Stimulated activated naive CD4-positive, alpha-beta T cell (primary cell): ENCODE measurements around the gene NBAS.
"Not testable (repeated sequence)": the region's sequence is repeated elsewhere in the genome, so short reads cannot be mapped to it uniquely, and the experiment has no call there.

Experiments used
- DNase-seq, 6 experiments: peaks; one replicate each; lab custom pipeline; 2025; lab: John Stamatoyannopoulos, UW

NBAS gene

DNA sequence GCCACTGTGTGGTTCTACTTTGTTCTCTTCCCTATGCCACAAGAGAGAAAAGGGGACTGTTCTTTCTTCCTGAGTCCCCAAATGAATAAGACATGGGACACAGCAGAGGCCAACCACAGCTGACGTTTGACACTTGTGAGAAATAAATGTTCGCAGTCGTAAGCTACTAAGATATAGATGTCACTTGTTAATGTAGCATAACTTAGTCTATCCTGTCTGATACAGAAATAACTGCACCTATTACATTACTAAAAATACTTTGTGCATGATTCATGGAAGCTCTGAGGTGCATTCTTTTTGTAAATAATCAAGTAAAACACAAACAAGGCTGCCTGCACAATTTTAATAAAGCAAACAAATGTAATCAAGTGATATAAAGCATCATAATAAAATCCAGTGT, 148.8 kb downstream of the NBAS start:
- no peak for DNase-seq

DNA sequence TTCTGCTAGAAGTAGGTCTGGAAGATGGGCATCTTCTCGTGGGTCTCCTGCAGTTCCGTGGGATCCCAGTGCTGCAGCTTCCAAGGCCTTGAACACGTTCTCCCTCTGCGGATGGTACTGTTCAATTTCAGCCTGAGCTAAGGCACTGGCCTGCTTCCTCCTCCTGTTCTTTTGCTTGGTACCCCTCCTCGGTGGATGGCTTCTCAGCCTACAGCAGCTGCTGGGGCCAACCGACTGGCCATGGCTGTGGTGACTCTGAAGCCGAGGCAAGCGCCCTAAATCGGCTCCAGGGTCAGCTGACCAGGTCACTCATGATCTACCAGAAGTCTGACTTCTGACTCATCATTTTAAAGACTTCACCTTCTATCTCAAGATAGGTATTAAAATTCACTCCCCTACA, 150.2 kb downstream of the NBAS start:
- DNase-seq = no peak

DNA sequence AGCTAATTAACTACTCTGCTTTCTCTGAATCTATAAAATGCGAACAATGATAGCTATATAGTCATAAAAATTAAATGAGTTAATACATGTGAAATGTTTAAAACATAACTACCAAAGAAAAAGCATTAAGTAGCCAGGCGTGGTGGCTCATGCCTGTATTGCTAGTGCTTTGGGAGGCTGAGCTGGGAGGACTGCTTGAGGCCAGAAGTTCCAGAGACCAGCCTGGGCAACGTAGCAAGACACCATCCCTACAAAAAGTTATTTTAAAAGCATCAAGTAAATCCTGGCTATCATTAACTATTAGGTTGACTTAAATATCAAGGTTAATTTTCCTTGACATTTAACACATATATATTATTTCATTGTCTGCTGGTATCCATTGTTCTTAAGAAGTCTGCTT, 152.4 kb downstream of the NBAS start:
- no peak for DNase-seq

DNA sequence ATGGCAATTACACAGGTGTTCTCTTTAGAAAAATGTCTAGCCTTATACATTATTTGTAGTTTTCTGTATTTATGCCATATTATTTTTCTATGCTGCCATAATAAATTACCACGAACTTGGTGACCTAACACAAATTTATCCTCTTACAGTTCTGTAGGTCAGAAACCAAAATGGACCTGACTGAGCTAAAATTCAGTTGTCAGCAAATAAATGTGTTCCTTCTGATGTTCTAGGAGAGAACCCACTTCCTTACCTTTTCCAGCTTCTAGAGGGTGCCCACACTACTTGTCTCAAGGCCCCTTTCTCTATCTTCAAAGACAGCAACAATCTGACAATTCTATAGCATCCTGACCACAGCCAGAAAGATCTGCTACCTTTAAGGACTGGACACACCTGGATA, 153.5 kb downstream of the NBAS start:
- DNase-seq = no peak

DNA sequence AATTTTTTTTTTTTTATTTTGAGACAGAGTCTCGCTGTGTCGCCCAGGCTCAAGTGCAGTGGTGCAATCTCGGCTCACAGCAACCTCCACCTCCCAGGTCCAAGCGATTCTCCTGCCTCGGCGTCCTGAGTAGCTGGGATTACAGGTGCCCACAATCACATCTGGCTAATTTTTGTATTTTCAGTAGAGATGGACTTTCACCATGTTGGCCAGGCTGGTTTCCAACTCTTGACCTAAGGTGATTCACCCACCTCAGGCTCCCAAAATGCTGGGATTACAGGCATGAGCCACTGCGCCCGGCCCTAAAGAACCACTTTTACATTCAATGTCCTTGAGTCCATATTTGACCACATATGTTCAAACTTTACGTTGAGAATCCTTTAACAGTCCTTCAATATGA, 156.6 kb downstream of the NBAS start:
- not testable (repeated sequence) for DNase-seq

DNA sequence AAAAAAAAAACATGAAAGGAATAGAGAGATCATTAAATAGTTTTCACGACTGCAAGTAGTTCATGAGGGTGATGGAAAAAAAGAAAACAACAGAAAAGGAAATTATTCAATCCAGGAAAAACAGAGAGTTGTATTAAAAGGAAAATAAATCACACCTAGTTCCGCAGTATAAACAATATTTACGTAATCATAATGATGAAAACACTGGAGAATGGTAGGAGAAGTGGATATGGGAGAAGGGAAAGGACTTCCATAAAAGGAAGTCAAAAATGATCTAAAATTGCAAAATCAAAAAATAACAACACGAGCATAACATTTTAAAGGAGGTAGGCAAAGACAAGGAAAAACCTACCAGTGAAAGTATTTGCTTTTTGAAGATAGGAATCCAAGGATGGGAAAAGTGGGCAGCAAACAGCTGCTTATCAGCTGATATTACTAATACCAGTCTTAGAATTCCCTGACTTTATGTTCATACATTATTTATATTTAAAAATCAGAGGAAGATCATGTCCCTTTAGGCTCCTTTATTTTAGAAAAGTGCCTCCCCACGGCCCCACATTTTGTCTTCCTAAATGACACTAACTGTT, 160.8 kb downstream of the NBAS start:
- no peak for DNase-seq

DNA sequence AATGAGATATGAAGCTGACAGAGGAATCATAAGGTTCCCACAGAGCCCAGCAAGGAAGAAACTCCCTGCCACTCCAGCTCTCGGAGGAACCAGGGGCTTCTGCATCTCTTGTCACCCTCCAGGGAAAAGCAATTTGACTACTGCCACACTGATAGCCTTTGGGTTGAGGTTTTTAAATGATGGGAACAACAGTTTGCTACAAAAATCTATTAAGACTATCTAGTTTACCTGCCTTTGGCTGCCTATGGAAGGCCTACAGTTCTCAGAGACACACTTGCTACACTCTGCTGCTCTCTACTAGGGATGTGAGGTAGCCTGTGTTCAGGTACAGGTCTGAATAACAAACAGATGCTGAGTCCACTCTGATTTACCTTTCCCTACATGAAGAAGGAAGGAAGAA, 161.9 kb downstream of the NBAS start:
- DNase-seq = no peak

DNA sequence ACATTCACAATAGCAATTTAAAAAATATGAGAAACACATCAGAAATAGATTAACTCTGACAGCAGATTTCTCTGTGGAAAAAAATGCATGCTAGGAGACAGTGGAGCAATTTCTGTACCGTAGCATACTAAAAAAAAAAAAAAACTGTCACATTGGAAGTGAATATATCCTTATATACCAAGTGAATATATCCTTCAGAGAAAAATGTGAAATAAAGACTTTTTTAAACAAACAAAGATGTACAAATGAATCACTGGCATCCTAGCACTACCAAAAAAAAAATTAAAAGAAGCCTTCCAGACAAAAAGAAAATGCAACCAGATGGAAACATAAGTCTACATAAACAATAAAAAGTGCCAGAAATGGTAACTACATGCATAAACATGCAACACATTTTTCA, 169.4 kb downstream of the NBAS start:
- no peak for DNase-seq

DNA sequence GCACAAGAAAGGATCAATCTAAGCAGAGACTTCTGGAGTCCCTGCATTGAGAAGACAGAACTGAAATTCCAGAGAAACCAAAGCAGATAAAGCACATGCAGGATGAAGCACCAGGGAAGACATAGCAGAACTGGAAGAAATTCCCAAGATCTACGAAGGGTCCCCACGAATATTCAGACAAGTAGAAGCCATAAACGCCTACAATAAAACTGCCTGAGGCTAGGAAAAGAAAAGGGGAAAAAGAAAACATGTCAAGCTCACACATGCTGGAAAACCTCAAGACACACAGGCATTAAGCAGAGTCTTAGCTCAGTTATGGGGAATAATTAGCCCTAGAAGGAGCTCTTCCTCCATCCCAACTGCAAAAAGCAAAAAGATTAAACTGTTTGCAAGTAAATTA, 171.2 kb downstream of the NBAS start:
- DNase-seq = no peak

DNA sequence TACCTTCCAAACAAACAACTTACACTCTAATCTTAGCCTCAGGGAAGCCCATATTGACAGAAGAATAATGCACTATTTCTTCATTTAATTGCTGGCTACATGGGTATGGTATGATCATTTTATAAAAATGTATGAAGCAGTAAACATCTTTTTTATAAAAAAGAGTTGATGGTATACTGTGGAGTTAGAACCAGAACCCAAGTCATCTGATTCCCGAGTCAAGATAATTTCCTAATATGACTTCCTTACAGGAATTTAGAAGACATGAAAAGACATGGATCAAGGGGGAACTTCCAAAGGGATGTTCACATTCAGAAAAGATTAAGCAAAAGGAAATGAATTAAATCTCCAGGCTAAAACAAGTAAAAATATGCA, 171.8 kb downstream of the NBAS start:
- no peak for DNase-seq

DNA sequence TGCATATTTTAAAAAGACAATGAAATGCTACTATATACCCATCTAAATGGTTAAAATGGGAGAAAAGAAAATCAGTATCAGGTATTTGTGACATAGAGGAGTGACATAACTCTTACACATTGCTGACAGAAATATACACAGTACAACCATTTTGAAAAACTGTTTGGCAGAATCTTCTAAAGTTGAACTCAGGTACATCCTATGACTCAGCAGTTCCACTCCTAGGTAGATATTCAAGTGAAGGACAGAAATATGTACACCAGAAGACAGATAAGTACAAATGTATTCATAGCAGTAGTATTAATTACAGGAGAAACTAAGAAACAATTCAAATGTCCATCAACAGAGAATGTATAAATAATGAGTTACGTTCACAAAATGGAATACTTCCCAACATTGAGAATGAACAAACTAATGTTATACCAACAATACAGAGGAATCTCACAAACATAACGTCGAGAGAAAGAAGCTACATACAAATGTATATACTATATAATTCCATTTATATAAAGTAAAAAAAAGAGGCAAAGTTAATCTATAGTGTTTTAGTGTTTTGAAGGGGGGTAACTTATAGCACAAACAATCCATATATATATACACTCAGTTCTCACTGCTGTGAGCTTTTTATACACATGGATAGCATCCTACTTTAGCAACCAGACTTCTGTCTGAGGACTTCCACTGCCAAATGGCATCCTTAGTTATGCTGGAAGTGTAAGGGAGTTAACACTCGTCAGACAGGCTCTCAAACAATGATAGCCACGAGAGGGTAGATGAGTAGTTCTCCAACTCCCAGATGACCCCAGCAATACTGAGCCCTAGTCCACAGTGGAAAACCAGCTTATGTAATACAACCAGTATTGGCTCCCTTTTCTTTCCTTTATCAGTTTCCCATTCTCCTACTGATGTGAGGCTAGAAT, 172.5 kb downstream of the NBAS start:
- DNase-seq = no peak

DNA sequence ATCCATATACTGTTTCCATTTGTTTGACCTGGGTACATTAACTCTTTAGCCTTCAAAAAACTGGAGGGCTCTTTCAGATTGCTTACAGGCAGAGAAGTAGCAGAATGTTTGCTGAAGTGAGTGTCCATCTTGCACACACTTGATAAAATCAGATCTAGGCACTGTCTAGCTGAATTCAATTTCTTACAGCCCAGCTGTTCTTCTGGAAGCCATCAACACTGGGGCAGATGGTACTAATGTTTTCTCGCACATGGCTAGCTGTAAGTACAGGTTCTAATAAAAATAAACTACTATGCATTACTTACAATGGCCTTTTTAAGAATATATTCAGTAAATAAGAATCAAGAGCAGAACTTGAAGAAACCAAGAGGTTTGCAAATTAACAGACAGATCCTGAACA, 175.9 kb downstream of the NBAS start:
- no peak for DNase-seq

DNA sequence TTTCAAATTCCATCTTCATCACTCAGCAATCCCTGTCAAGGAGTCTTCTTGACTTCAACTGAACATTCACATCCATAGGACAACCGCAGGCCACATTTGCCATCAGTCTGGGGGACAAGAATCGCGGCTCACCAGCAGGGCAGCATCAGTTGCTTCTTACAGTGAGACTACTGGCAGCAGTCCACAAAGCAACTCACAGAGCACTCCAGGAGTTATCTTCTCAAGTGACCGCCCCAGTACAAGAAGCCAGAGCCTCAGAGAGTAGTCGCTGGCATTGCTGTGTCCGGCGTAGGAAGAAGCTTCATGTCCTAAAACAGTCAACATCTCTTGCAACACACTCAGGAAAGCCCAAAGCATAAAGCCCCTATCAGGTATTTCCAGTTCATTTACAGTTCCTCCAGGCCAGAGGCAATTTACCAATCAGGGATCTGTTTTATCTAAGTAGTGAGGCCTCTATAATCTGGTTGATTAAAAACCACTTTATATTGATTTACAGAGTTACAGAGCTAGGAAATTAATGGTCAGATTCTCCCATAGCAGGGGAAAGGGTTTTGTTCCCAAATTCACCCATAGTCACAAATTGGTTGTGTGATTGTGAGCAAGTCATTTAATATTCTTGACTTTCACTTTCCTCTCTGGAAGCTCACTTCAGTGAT, 177.3 kb downstream of the NBAS start:
- no peak for DNase-seq

DNA sequence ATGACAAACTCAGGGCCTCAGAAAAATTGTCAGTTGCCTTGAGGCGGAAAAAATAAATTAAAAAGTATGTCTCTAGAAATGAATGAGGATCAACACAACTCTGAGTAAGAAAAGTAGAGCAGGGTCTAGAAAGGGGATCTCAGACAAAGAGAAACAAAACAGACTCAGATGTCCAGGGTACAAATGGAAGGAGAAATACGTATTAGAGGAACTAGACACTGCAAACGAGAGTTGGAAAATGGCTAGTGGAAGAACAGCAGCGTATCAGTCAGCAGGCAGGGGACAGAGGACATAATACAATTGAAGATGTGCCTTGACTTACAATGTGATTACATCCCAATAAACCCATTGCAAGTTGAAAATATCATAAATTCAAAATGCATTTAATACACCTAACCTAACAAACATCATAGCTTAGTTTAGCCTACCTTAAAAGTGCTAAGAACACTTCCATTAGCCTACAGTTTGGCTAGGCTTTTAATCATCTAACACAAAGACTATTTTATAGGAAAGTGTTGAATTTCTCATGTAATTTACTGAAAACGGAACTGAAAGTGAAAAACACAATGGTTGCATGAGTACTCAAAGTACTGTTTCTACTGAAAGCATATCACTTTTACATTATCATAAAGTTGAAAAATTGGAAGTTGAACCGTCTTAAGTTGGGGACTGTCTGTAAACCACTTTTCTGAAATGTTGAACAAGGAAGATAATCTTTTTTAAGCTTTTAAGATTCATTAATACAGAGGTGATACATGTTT, 182.8 kb downstream of the NBAS start:
- DNase-seq = no peak

DNA sequence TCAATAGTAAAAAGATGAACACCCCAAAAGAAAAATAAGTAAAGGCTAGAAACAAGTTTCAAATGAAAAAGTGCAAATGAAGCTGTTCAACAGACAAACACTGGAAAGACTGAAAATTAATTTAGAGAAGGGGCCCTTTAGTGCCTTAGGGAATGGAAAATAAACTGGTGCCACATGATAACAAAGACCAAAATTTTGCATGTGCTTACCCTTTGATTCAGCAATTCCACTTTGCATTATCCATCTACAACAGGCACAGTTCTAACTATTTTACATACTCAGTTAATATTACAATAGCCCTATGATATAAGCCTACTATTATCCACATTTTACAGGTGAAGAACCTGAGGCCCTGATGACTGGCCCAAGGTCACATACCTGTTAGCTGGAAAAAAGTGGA, 183.9 kb downstream of the NBAS start:
- DNase-seq = no peak

DNA sequence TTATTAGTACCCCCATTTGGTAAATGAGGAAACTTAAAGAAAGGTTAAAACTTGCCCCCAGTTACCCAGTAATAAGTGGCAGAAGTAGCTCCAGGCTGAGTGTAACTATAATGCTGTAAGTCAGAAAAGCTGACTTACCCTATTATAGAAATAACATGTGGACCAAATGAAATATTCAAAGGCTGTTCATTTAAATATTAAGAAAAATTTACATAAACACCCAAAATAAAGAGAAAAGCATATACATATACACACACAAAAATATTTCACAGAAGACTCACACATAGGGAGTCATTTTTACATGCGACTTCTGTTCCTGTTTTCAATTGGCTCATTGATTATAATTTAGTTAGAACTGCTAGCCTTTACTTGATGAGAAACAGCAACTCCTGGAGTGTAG, 189.1 kb downstream of the NBAS start:
- no peak for DNase-seq

DNA sequence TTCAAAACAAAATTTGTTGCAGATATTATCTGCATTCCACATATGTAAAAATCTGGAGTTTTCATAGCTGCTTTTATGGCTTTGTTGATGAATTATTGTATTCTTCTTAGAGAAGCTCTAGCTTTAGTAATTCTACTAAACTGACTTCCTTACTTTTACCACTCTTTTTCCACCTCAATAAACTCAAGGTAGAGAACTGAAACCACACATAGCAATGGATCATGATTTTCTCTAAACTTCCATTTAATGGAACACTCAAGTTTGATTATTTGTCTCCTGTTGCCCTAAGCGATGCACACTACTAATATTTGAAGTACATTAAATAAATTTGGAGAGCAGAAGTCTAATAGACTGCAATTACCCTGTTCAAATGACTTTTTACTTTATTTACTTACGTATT, 192.0 kb downstream of the NBAS start:
- no peak for DNase-seq

DNA sequence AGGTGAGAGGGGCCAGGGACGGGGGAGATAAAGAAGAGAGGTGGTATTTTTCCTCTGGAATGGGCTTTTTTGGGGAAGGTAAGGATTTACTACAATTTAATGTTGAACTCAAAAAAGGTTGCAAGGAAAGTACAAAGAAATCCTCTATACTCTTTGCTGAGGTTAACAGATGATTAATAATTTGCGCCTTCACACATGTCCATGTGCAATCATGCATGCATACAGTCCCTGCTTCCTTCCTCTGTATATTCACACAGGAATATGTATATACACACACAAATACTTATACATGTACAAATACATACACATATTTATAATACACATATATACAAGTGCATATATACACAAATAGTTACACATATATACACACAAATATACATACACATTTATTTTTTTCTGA, 193.4 kb downstream of the NBAS start:
- no peak for DNase-seq

DNA sequence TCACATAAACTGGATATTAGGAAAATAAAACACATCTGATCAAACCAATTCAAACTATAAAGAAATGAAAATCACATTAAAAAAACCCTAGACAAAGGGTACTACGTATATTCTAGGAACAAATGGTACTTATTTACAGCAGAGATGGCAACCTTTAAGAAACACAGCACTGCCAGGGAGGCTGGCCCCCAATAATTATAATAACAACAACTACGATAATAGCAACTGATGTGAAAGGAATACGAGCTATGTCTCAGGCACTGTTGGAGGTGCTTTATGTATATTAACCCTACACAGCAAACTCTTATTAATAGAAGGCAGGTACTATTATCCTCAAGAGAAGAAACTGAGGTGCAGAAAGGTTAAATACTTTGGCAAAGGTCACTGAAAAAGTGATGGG, 193.9 kb downstream of the NBAS start:
- DNase-seq = no peak

DNA sequence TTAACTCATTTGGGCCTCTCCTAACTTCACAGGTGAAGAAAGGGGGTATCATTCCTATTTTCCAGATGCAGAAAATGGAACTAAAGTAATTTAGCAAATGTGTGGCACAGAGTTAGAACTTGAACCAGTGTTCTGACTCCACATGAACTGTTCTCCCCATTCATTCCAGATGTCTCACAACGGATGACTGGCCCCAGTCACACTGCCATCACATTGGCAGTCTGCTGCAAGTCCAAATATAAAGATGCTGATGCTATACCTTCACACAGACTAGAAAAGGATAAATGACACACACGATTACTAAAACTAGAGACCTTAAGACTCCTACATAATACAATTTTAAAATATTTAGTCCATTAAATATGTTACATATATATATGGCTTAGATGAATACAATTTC, 195.7 kb downstream of the NBAS start:
- no peak for DNase-seq

DNA sequence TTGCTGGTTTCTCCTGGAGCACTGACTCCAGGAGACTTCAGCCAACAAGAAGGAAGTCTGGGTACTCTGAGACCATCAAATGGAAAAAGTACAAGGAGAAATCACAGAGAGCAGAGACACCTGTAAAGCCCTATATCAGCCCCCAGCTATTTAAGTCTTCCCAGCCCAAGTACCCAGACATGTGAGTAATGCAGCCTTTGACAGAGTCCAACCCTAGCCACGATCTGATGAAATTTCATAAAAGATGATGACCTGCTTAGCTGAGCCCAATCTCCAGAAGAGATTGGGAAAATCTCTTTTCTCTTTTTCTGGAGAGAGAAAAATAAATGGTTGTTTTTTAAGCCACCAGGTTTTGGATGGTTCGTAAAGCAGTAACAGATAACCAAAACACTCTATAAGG, 196.6 kb downstream of the NBAS start:
- no peak for DNase-seq

DNA sequence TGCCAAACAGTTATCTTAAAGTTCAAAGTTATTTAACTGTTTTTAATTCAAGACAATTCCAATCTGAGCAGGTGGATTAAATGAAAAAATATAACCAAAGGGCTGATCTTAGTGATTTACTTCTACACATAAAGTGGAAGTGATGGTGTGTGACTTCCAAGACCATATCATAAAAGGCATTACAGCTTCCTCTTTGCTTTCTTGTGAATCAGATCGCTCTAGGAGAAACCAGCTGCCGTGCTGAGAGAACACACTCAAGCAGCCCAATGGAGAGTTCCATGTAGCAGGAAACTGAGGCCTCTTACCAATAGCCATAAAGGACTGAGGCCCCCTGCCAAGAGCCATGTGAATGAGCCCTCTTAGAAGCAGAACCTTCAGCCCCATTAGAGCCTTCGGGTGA, 197.4 kb downstream of the NBAS start:
- no peak for DNase-seq

DNA sequence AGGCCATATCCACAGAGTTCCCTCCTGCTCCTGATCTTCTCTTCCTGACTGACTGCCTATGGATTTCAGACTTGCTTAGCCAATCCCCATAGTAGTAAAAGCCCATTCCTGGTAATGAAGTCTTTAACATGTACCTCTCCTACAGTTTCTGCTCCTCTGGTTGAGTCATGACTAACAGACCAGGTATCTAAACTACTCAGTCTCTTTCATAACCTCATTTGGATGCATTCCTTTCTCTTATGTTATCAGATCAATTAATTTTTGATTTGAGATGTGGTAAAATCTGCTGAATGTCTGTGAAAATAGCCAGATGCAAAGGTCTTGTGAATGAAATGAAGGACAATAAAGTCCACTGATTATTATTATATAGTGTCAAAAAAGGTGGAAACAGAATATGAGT, 198.0 kb downstream of the NBAS start:
- DNase-seq = no peak
